HepG2 (cell line): ENCODE measurements around the gene HSP90AA1. TPM values are rescaled to one million over a fixed set of nuclear protein-coding genes. Genes with fewer than 3 reads are reported as not detected.

ENCODE experiments used
- ATAC-seq: fragments of 200-7000 bp; cut with Tn5 transposase; 3 replicates; pipeline ENCODE4 v1.9.1; 2020; ENCODE audit warnings: mild to moderate bottlenecking, moderate library complexity
- BruUV-seq: library from RNA; stranded (reverse); fragments of 400-500 nt; replicated peaks from 2 replicates; lab custom pipeline; 2021; lab: Mats Ljungman, UMichigan
- CTCF ChIA-PET: fragments of 300-600 bp; formaldehyde crosslinking; extraction: SDS; loops from one replicate; lab custom pipeline; 2021; ENCODE audit warnings: low total read pairs, inconsistent platforms, low intra/inter-chr PET ratio; lab: Yijun Ruan, JAX
- POLR2A ChIA-PET: fragments of 350-600 bp; sonication (Branson Sonifier 250); formaldehyde crosslinking; loops from one replicate; lab custom pipeline; 2020; ENCODE audit warnings: antibody characterized with exemption, inconsistent platforms; lab: Yijun Ruan, JAX
- DNase-seq: peaks from one replicate; pipeline ENCODE4 v3.0.0-alpha.2; 2015; ENCODE audit warnings: low spot score
- FAIRE-seq: peaks from 3 replicates; lab custom pipeline; 2011; peaks lifted over from hg19 to GRCh38; lab: Jason Lieb, UNC
- H2AFZ ChIP-seq: one replicate; pipeline ENCODE4 v1.6.1; 2011; ENCODE audit warnings: low read length, inconsistent platforms
- H3K27ac ChIP-seq: fragments of 300-600 bp; 3 replicates; pipeline ENCODE4 v1.8.0; 2011; ENCODE audit warnings: mixed run types, mild to moderate bottlenecking, mixed read lengths, low read length, inconsistent platforms; ENCODE audit not compliant: insufficient read depth; ENCODE audit errors: extremely low read length
- H3K27me3 ChIP-seq, 2 experiments: fragments of 200-600 bp in 1 of 2; 2 replicates in 1 of 2; 3 replicates in 1 of 2; pipeline versions ENCODE4 v1.6.0 to v1.8.0; 2011; ENCODE audit warnings: low read length in 2 of 2, mild to moderate bottlenecking in 2 of 2, moderate library complexity in 2 of 2, inconsistent platforms in 1 of 2; ENCODE audit not compliant: insufficient read depth in 2 of 2, control insufficient read depth in 1 of 2
- H3K36me3 ChIP-seq, 2 experiments: fragments of 200-600 bp in 1 of 2; replicated peaks in 1 of 2; 2 replicates in 1 of 2; 3 replicates in 1 of 2; pipeline versions ENCODE4 v1.5.1 to v1.8.0; 2011; ENCODE audit warnings: low read length in 2 of 2, inconsistent platforms in 1 of 2; ENCODE audit not compliant: insufficient read depth in 2 of 2, control insufficient read depth in 1 of 2
- H3K4me1 ChIP-seq: 2 replicates; pipeline ENCODE4 v1.5.1; 2012; ENCODE audit warnings: low read length, inconsistent platforms; ENCODE audit not compliant: insufficient read depth
- H3K4me2 ChIP-seq: 2 replicates; pipeline ENCODE4 v1.6.0; 2011; ENCODE audit warnings: low read depth, low read length, inconsistent platforms
- H3K4me3 ChIP-seq, 3 experiments: fragments of 200-600 bp in 1 of 3; sonication (generic), shearing (Covaris generic) in 1 of 3; replicated peaks in 1 of 3; 2 replicates each; pipeline ENCODE4 v1.5.1; 2011 to 2016; ENCODE audit warnings: low read length in 3 of 3, inconsistent platforms in 2 of 3, low read depth in 2 of 3, mild to moderate bottlenecking in 2 of 3, control low read depth in 1 of 3, mixed read lengths in 1 of 3; ENCODE audit not compliant: insufficient read depth in 1 of 3
- H3K79me2 ChIP-seq: one replicate; pipeline ENCODE4 v1.6.1; 2011; ENCODE audit warnings: low read length, inconsistent platforms; ENCODE audit not compliant: insufficient read depth
- H3K9ac ChIP-seq: 2 replicates; pipeline ENCODE4 v1.6.0; 2011; ENCODE audit warnings: mild to moderate bottlenecking, low read depth, low read length, inconsistent platforms; ENCODE audit not compliant: insufficient read depth
- H3K9me3 ChIP-seq: 2 replicates; pipeline ENCODE4 v1.5.1; 2012; ENCODE audit warnings: mild to moderate bottlenecking, low read length
- H4K20me1 ChIP-seq: 2 replicates; pipeline ENCODE4 v1.6.0; 2011; ENCODE audit warnings: inconsistent platforms, mild to moderate bottlenecking, low read length, moderate library complexity; ENCODE audit not compliant: insufficient read depth
- ARID5B ChIP-seq: IDR thresholded peaks from 2 replicates; pipeline ENCODE4 v1.4.0; 2020; ENCODE audit warnings: mild to moderate bottlenecking, missing genetic modification reagents
- CSRNP2 ChIP-seq: sonication (generic); formaldehyde crosslinking; conservative IDR thresholded peaks from 2 replicates; pipeline ENCODE4 v1.8.0; 2022; ENCODE audit warnings: low read depth, missing genetic modification reagents
- HCFC1 ChIP-seq: fragments of 150-350 bp; IDR thresholded peaks from 2 replicates; pipeline ENCODE4 v1.6.1; 2014; ENCODE audit warnings: low read depth, low read length
- HNF1A ChIP-seq, 2 experiments: sonication (generic) in 1 of 2; formaldehyde crosslinking in 1 of 2; IDR thresholded peaks; 2 replicates each; pipeline versions ENCODE4 v1.4.0 to v1.6.1; 2016 to 2020; ENCODE audit warnings: borderline replicate concordance in 1 of 2, low read depth in 1 of 2, mild to moderate bottlenecking in 1 of 2, missing genetic modification reagents in 1 of 2
- MATR3 ChIP-seq: sonication (generic); formaldehyde crosslinking; IDR thresholded peaks from 2 replicates; pipeline ENCODE4 v1.4.0; 2020; ENCODE audit warnings: missing genetic modification reagents
- SMC3 ChIP-seq: IDR thresholded peaks from 2 replicates; pipeline ENCODE4 v1.6.1; 2011; ENCODE audit warnings: low read length, improper control_type of control experiment
- ZNF12 ChIP-seq: sonication (generic); formaldehyde crosslinking; IDR thresholded peaks from 2 replicates; pipeline ENCODE4 v1.5.0; 2020; ENCODE audit warnings: missing genetic modification reagents
- ZNF333 ChIP-seq: sonication (generic); formaldehyde crosslinking; IDR thresholded peaks from 2 replicates; pipeline ENCODE4 v1.4.0; 2020; ENCODE audit warnings: mild to moderate bottlenecking, missing genetic modification reagents, borderline replicate concordance
- ZNF746 ChIP-seq: sonication (generic); formaldehyde crosslinking; IDR thresholded peaks from 2 replicates; pipeline ENCODE4 v1.8.0; 2022; ENCODE audit warnings: mild to moderate bottlenecking, missing genetic modification reagents
- ZSCAN12 ChIP-seq: sonication (generic); formaldehyde crosslinking; IDR thresholded peaks from 2 replicates; pipeline ENCODE4 v1.9.0; 2021; ENCODE audit warnings: mild to moderate bottlenecking, missing genetic modification reagents
- WGBS: methylation state at CpG from one replicate; pipeline ENCODE4 v1.1.6; 2017; ENCODE audit warnings: low lambda C conversion rate; 5-methylcytosine and 5-hydroxymethylcytosine counted together
- in situ Hi-C: cut with HindIII; loops from 2 replicates; pipeline ENCODE4 v1.10.0; 2017; ENCODE audit warnings: low pct_unique_long_range_greater_than_20kb; ENCODE audit not compliant: extremely low pct_ligation_motif_present
- intact Hi-C: fragments of 100-400 bp; cut with micrococcal nuclease; formaldehyde crosslinking; loops from one replicate; pipeline ENCODE4 v1.10.0; 2022; ENCODE audit not compliant: unreplicated experiment
- polyA plus RNA-seq, 8 experiments: library from polyadenylated mRNA; depleted of rRNA in 3 of 8; stranded (reverse) in 7 of 8; unstranded in 1 of 8; fragments of >200 nt; fragmentation: Illumina TruSeq in 4 of 8; extraction: Trizol in 4 of 8; gene quantifications; 2 replicates each; pipeline versions ENCODE4 v1.2.1 to v1.2.3, GENCODE V29; 2011 to 2016; ENCODE audit warnings: low read depth in 4 of 8, missing spikeins in 1 of 8, mixed read lengths in 1 of 8; ENCODE audit not compliant: insufficient read depth in 1 of 8
- total RNA-seq, 5 experiments: library from RNA; depleted of rRNA; stranded (reverse); fragments of >200 nt; fragmentation: Illumina TruSeq; extraction: Trizol; gene quantifications; 2 replicates each; pipeline ENCODE4 v1.2.3, GENCODE V29; 2016; ENCODE audit warnings: low read depth in 1 of 5
- TF ChIP-seq, protein P1 (sequence below): sonication (generic); formaldehyde crosslinking; IDR thresholded peaks from 2 replicates; pipeline ENCODE4 v1.4.0; 2020; ENCODE audit warnings: missing genetic modification reagents

Gene HSP90AA1
- total and polyA plus RNA-seq, 2 of the 13 experiments (the other 11 are each of a cell fraction or from before 2014, with no cell fraction given) = 262 to 636 TPM

- Histone ChIP-seq H4K20me1 (no peaks in the 10 kb centered on the region), H3K4me1 (no peaks in the 10 kb centered on the region), H3K9ac (no peak overlapping the region), H3K4me3 (no peak overlapping the region), H3K79me2 (no peaks in the 10 kb centered on the region), H3K27ac (no peak overlapping the region), H3K4me2 (no peak overlapping the region), H3K36me3 (peaks cover 52 to 87% of the 10 kb centered on the region in 2 experiments), H3K9me3 (no peaks in the 10 kb centered on the region), H2AFZ (no peak overlapping the region), H3K27me3 (no peaks in the 10 kb centered on the region)
- FAIRE-seq = no peak
- no peak for ATAC-seq
- in situ Hi-C loops (no loop called here), intact Hi-C loops (loop anchor here (10.0 kb wide), 1 partner anchor 1821 kb away; no protein-coding TSS in a partner anchor)
- WGBS = 98% methylated on average over 9 of the region's 9 CpGs
- TF ChIP-seq SMC3 = no peak
- no peak for TF ChIP-seq ZSCAN12
- no peak for TF ChIP-seq ZNF12 (CRISPR knock-in tag)
- TF ChIP-seq, protein P1, sequence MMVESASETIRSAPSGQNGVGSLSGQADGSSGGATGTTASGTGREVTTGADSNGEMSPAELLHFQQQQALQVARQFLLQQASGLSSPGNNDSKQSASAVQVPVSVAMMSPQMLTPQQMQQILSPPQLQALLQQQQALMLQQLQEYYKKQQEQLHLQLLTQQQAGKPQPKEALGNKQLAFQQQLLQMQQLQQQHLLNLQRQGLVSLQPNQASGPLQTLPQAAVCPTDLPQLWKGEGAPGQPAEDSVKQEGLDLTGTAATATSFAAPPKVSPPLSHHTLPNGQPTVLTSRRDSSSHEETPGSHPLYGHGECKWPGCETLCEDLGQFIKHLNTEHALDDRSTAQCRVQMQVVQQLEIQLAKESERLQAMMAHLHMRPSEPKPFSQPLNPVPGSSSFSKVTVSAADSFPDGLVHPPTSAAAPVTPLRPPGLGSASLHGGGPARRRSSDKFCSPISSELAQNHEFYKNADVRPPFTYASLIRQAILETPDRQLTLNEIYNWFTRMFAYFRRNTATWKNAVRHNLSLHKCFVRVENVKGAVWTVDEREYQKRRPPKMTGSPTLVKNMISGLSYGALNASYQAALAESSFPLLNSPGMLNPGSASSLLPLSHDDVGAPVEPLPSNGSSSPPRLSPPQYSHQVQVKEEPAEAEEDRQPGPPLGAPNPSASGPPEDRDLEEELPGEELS (CRISPR knock-in tag) = no peak
- TF ChIP-seq ZNF333 (CRISPR knock-in tag) = no peak
- no peak for TF ChIP-seq CSRNP2 (CRISPR knock-in tag)
- TF ChIP-seq MATR3 = no peak
- TF ChIP-seq ARID5B = no peak
- no peak for TF ChIP-seq HCFC1
- no peak for TF ChIP-seq ZNF746 (CRISPR knock-in tag)
- no peak for TF ChIP-seq HNF1A (IDR thresholded peaks at IDR 0.05; ENCODE audit: low read depth)
- no peak for TF ChIP-seq HNF1A (CRISPR knock-in tag; IDR thresholded peaks at IDR 0.05; ENCODE audit: borderline replicate concordance)
- ChIA-PET CTCF (no interaction called here), POLR2A (no interaction called here)
- DNase-seq = no peak
- no TSS peak for BruUV-seq
These were observed 50.9 kb downstream of the HSP90AA1 start for GRCh38 chr14:102035914-102036313.
